Fibroblast of lung (primary cell): Measurements from ENCODE around the gene WDFY1.

ENCODE experiments used
- EZH2 ChIP-seq: IDR thresholded peaks from 2 replicates; pipeline ENCODE4 v1.5.1; 2012; ENCODE audit warnings: low read length, control low read depth, mild to moderate bottlenecking; ENCODE audit errors: missing control alignments
- TF ChIP-seq, protein P1 (sequence below), 2 donors: IDR thresholded peaks in 1 of 2; conservative IDR thresholded peaks in 1 of 2; 1 replicate in 1 of 2; 2 replicates in 1 of 2; pipeline ENCODE4 v1.5.1; 2011 to 2012; ENCODE audit warnings: low read length in 2 of 2, control low read depth in 1 of 2, inconsistent platforms in 1 of 2, low read depth in 1 of 2, mild to moderate bottlenecking in 1 of 2

- TF ChIP-seq EZH2, result no peak
- TF ChIP-seq, protein P1, sequence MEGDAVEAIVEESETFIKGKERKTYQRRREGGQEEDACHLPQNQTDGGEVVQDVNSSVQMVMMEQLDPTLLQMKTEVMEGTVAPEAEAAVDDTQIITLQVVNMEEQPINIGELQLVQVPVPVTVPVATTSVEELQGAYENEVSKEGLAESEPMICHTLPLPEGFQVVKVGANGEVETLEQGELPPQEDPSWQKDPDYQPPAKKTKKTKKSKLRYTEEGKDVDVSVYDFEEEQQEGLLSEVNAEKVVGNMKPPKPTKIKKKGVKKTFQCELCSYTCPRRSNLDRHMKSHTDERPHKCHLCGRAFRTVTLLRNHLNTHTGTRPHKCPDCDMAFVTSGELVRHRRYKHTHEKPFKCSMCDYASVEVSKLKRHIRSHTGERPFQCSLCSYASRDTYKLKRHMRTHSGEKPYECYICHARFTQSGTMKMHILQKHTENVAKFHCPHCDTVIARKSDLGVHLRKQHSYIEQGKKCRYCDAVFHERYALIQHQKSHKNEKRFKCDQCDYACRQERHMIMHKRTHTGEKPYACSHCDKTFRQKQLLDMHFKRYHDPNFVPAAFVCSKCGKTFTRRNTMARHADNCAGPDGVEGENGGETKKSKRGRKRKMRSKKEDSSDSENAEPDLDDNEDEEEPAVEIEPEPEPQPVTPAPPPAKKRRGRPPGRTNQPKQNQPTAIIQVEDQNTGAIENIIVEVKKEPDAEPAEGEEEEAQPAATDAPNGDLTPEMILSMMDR (conservative IDR thresholded peaks at IDR 0.05 in 1 of 2, IDR thresholded peaks at IDR 0.05 in 1 of 2; ENCODE audit: low read depth in 1 of 2, low read length in 2 of 2), result no peak
Measured at GRCh38 chr2:223945755-223946154, 620 bp upstream of the WDFY1 start.
